GM19099 (cell line): ENCODE measurements around the gene SFMBT1.
A peak's percentile ranks its signal among the peaks of the same experiment; 100 is the strongest.

Source experiments
- POLR2A ChIP-seq: IDR thresholded peaks from 3 replicates; pipeline ENCODE4 v1.6.1; 2011; ENCODE audit warnings: low read depth; ENCODE audit not compliant: insufficient read length; ENCODE audit errors: extremely low read depth

SFMBT1 gene

GRCh38 chr3:53056442-53056841, 10.6 kb upstream of the SFMBT1 start:
- TF ChIP-seq POLR2A = no peak

DNA sequence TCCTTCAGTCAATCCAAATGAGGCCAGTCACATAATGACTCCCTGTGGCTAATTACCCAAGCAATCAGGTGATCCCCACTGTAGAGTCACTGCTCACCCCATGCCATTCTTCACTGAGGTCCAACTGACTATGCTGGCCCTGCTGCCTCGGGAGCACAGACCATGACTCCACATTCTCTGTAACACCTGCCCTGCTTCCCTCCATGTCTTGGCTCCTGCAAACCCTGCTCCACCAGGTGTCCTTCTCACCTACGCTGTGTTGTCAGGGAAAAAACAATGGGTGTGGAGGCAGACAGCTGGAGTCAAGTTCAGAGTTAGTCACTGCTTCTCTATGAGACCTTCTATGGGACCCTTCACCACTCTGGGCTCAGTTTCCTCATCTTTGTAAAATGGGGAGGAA, 6.1 kb upstream of the SFMBT1 start:
- no peak for TF ChIP-seq POLR2A

GRCh38 chr3:53049987-53050386, 4.1 kb upstream of the SFMBT1 start:
- no peak for TF ChIP-seq POLR2A

- TF ChIP-seq POLR2A = no peak
Observed at GRCh38 chr3:53046171-53047170, 598 bp upstream of the SFMBT1 start.

- peak; percentile 53 for TF ChIP-seq POLR2A
Observed at GRCh38 chr3:53044711-53045517, 959 bp downstream of the SFMBT1 start.

- no peak for TF ChIP-seq POLR2A
Observed at GRCh38 chr3:53044371-53044710, 1.5 kb downstream of the SFMBT1 start.

- TF ChIP-seq POLR2A = no peak
Observed at GRCh38 chr3:53043738-53044137, 2.1 kb downstream of the SFMBT1 start.

- TF ChIP-seq POLR2A = no peak
Observed at GRCh38 chr3:53042651-53043050, 3.2 kb downstream of the SFMBT1 start.

DNA sequence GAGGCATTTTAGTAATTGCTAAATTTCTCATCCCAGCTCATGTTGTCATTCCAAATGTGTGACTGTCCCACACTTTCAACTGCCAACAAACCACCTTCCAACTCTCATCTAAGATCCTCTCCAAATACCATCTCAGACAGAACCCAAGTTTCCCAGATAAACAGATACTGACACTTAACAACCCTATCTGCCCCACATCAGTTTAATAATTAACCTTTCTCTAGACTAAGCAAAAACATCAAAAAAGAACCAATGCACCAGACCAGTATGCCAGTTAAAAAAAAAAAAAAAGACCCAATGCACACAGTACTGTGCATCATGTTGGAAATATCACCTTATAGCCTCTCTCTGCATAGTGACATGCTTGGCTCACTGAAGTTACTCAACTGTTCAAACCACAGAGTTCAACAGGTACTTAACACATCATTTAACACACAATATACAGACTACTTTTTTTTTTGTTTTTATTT, 5.5 kb downstream of the SFMBT1 start:
- no peak for TF ChIP-seq POLR2A

DNA sequence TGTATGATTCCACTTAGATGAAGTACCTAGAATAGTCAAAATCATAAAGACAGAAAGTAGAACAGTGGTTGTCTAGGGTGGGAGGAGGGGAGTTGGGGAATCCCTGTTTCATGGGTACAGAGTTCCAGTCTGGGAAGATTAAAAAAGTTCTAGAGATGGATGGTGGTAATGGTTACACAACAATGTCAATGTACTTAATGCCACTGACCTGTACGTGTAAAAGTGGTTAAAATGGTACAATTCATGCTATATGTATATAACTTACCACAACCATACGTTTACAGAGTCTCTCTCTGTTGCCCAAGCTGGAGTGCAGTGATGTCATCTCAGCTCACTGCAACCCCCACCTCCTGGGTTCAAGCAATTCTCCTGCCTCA, 6.5 kb downstream of the SFMBT1 start:
- TF ChIP-seq POLR2A = no peak

DNA sequence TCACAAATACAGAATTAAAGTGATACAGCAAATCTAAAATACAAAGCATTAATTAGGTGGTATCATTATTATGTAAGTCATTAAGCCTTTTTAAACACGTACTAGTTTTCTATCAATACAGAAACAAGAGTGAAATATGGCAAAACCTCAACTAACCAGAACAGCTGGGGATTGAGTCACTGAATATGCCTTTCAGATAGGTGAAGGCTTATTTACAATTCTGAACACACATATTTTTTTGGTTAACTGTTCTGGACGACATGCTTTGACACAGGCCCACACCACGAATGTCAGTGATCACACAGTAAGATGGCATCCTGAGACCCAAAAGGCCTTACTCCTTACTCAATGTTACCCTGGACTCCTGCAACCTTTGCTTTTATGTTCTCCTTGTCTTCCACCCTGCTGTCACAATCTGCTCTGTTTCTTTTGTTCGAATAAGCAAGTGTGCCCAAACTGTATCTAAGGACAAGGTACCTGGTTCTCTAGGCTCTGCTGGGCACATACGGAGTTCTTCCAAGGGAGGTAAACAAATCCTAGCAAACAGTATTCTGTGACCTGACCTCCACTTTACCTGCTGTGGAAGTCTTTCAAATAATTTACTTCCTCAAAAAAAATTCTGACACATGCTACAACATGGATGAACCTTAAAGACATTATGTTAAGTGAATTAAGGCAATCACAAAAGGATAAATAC, 7.0 kb downstream of the SFMBT1 start:
- no peak for TF ChIP-seq POLR2A

DNA sequence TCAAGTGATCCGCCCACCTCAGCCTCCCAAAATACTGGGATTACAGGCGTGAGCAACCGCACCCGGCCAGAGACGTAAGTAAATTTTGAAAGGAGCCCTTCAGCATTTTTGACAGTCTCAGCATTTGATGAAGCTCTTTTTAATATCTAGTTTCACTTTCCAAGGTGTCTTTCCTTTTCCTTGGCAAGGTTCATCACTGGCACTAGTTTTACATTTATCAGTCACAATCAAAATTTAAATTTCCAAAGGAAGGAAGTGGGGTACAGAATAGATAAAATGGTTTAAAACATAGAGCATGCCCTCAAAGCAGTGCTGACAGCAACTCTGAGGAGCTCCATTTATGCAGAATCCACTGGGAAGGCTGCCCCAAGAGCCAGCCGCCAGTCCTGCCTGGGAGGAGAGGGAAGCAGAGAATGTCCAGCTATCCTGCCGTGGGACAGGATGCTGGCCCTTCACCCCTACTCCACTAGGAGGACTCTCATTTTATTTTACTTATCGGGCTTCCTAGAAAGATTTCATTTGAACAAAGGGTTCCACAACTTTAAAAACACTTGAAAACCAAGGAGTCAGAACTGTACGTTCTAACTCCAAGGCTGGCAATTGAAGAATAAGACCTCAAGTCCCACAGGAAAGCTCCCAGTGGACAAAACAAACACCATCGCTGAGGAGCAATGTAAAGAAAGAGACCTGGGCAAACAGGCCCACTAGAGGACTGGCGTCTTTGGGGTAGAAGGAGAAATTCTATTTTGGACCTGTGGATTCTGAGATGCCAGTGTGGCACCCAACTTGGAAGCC, 9.9 kb downstream of the SFMBT1 start:
- TF ChIP-seq POLR2A = no peak

DNA sequence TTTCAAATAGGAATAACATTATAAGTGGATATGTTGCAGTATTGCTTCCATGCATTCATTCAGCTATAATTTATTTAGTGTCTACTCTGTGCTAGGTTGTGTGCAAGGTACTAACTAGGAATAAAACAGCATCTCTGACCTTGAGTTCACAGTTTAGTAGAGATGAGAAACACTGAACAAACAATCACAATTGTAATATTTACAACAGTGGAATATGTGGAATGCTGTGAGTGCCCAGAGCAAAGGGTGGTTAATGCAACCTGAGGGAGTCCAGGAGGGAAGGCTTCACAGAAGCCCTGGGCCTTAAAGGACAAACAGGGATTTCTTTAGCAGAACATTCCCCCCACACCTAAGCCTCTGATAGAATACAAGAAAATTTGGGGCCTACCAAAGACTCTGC, 13.3 kb downstream of the SFMBT1 start:
- no peak for TF ChIP-seq POLR2A
